ENCODE data around the gene GTF3C6.
"Not testable (repeated sequence)": the region's sequence is repeated elsewhere in the genome, so short reads cannot be mapped to it uniquely, and the experiment has no call there.

The GTF3C6 gene

GRCh38 chr6:110951986-110952794 lies 6.3 kb upstream of the GTF3C6 start:
- TF ChIP-seq CTCF (IDR thresholded peaks at IDR 0.05; ENCODE audit: low read depth, low read length) = no peak
- DNase-seq (ENCODE audit: low read depth, low spot score) = peak; percentile 41
- in situ Hi-C loops (cut with HindIII; ENCODE audit: low sequenced_read_pairs) = loop anchor here (10.0 kb wide), 1 partner anchor 417 kb away; no protein-coding TSS in a partner anchor
- H3K4me3 ChIP-seq (ENCODE audit: low read depth, low read length) = no peak overlapping the region

- no peak for TF ChIP-seq CTCF (IDR thresholded peaks at IDR 0.05; ENCODE audit: low read depth, low read length)
- DNase-seq (ENCODE audit: low read depth, low spot score) = no peak
- no peak overlapping the region for H3K4me3 ChIP-seq (ENCODE audit: low read depth, low read length)
- in situ Hi-C loops (cut with HindIII; ENCODE audit: low sequenced_read_pairs) = loop anchor here (10.0 kb wide), 1 partner anchor 419 kb away; no protein-coding TSS in a partner anchor
These were observed 4.7 kb upstream of the GTF3C6 start for GRCh38 chr6:110953633-110954303.

GRCh38 chr6:110960014-110960390 lies 1.5 kb downstream of the GTF3C6 start:
- in situ Hi-C loops (cut with HindIII; ENCODE audit: low sequenced_read_pairs) = no loop called here
- DNase-seq (ENCODE audit: low read depth, low spot score) = no peak
- H3K4me3 ChIP-seq (ENCODE audit: low read depth, low read length) = no peak overlapping the region
- no peak for TF ChIP-seq CTCF (IDR thresholded peaks at IDR 0.05; ENCODE audit: low read depth, low read length)

GRCh38 chr6:110962636-110963035 lies 4.1 kb downstream of the GTF3C6 start:
- H3K4me3 ChIP-seq (ENCODE audit: low read depth, low read length); in situ Hi-C loops (cut with HindIII; ENCODE audit: low sequenced_read_pairs); DNase-seq (ENCODE audit: low read depth, low spot score): not testable (repeated sequence)

DNA sequence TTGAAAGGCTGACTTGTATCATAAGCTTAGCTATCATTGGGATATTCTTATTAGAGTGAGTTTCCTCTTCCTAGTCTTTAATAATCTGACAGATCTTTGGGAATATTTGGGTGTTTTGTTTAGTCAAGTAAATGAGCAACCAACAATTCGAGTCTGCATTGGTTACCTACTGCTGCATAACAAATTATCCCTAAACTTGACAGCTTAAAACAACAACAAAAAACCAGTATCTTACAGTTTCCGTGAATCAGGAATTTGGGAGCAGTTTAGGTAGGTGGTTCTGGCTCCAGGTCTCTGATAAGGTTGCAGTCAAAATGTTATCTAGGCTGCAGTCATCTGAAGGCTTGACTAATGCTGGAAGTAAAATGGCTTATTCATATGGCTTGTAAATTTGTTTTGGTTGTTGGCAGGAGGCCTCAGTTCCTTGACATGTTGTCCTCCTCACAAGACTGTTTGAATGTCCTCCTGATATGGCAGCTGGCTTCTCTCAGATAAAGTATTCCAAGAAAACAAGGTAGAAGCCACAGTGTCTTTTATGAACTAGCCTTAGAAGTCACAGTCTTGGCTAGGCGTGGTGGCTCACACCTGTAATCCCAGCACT lies 7.2 kb downstream of the GTF3C6 start:
- TF ChIP-seq CTCF (IDR thresholded peaks at IDR 0.05; ENCODE audit: low read depth, low read length) = no peak
- DNase-seq (ENCODE audit: low read depth, low spot score) = no peak
- in situ Hi-C loops (cut with HindIII; ENCODE audit: low sequenced_read_pairs) = no loop called here
- H3K4me3 ChIP-seq (ENCODE audit: low read depth, low read length) = no peak overlapping the region

- DNase-seq (ENCODE audit: low read depth, low spot score); in situ Hi-C loops (cut with HindIII; ENCODE audit: low sequenced_read_pairs); H3K4me3 ChIP-seq (ENCODE audit: low read depth, low read length): not testable (repeated sequence)
These were observed 10.2 kb downstream of the GTF3C6 start for GRCh38 chr6:110968661-110969060.

- in situ Hi-C loops (cut with HindIII; ENCODE audit: low sequenced_read_pairs) = no loop called here
- DNase-seq (ENCODE audit: low read depth, low spot score) = peak; percentile 1
- TF ChIP-seq CTCF (IDR thresholded peaks at IDR 0.05; ENCODE audit: low read depth, low read length) = no peak
- H3K4me3 ChIP-seq (ENCODE audit: low read depth, low read length) = no peak overlapping the region
These were observed 13.0 kb downstream of the GTF3C6 start for GRCh38 chr6:110971468-110971867.
